ENCODE data around the gene DBNDD1.
"Not testable (repeated sequence)": the region's sequence is repeated elsewhere in the genome, so short reads cannot be mapped to it uniquely, and the experiment has no call there.

DBNDD1 gene

GRCh38 chr16:90061437-90061836 lies 42.2 kb upstream of the DBNDD1 start:
- Histone ChIP-seq H3K4me3 (ENCODE audit: low read depth, low read length) (no peak overlapping the region), H3K9me3 (ENCODE audit: control insufficient read depth, insufficient read depth, low read depth, low read length) (no peaks in the 10 kb centered on the region), H3K4me1 (ENCODE audit: control insufficient read depth, insufficient read depth, low read length) (no peaks in the 10 kb centered on the region), H3K27ac (ENCODE audit: extremely low read depth, low read depth, low read length) (no peak overlapping the region), H3K36me3 (ENCODE audit: control insufficient read depth in 2 of 2, insufficient read depth in 1 of 2, low read length in 2 of 2) (no peaks in the 10 kb centered on the region)
- no peak for TF ChIP-seq ZNF311 (tag by site-specific recombination; IDR thresholded peaks at IDR 0.05; ENCODE audit: borderline replicate concordance)
- TF ChIP-seq ZNF518A (tag by site-specific recombination; conservative IDR thresholded peaks at IDR 0.05; ENCODE audit: low read depth) = no peak
- TF ChIP-seq SCRT1 (tag by site-specific recombination; IDR thresholded peaks at IDR 0.05; ENCODE audit: borderline replicate concordance) = no peak
- TF ChIP-seq ZSCAN30 (tag by site-specific recombination; IDR thresholded peaks at IDR 0.05) = no peak
- TF ChIP-seq ZNF707 (tag by site-specific recombination; IDR thresholded peaks at IDR 0.05) = no peak
- ChIA-PET POLR2A (no interaction called here), CTCF (no interaction called here)

- no peaks in the 10 kb centered on the region for H3K4me1 ChIP-seq (ENCODE audit: control insufficient read depth, insufficient read depth, low read length)
- H3K27ac ChIP-seq (ENCODE audit: extremely low read depth, low read depth, low read length) = no peak overlapping the region
- no peaks in the 10 kb centered on the region for H3K36me3 ChIP-seq (ENCODE audit: control insufficient read depth in 2 of 2, insufficient read depth in 1 of 2, low read length in 2 of 2)
- ChIA-PET CTCF (interaction anchor here (0.6 kb wide), 1 partner anchor 1076 kb away, joined by 4 read pairs; no protein-coding TSS in a partner anchor), POLR2A (no interaction called here)
- H3K4me3 ChIP-seq (ENCODE audit: low read depth, low read length) = no peak overlapping the region
- H3K9me3 ChIP-seq (ENCODE audit: control insufficient read depth, insufficient read depth, low read depth, low read length) = no peaks in the 10 kb centered on the region
- TF ChIP-seq ZNF704 (tag by site-specific recombination; IDR thresholded peaks at IDR 0.05) = no peak
- TF ChIP-seq ZFHX2 (tag by site-specific recombination; conservative IDR thresholded peaks at IDR 0.05) = peak; percentile 34
- TF ChIP-seq KLF10 (tag by site-specific recombination; IDR thresholded peaks at IDR 0.05) = no peak
- TF ChIP-seq ATF2 (tag by site-specific recombination; IDR thresholded peaks at IDR 0.05; ENCODE audit: low read depth) = no peak
- TF ChIP-seq ZNF112 (tag by site-specific recombination; IDR thresholded peaks at IDR 0.05) = no peak
- no peak for TF ChIP-seq ZNF600 (tag by site-specific recombination; IDR thresholded peaks at IDR 0.05)
- TF ChIP-seq ZNF341 (tag by site-specific recombination; IDR thresholded peaks at IDR 0.05; ENCODE audit: low read depth) = no peak
- no peak for TF ChIP-seq ZSCAN18 (tag by site-specific recombination; IDR thresholded peaks at IDR 0.05)
Observed at GRCh38 chr16:90057738-90058173, 38.5 kb upstream of the DBNDD1 start.

- H3K4me3 ChIP-seq (ENCODE audit: low read depth, low read length); CTCF ChIA-PET; H3K36me3 ChIP-seq (ENCODE audit: control insufficient read depth in 2 of 2, insufficient read depth in 1 of 2, low read length in 2 of 2); H3K4me1 ChIP-seq (ENCODE audit: control insufficient read depth, insufficient read depth, low read length); H3K27ac ChIP-seq (ENCODE audit: extremely low read depth, low read depth, low read length); H3K9me3 ChIP-seq (ENCODE audit: control insufficient read depth, insufficient read depth, low read depth, low read length); POLR2A ChIA-PET: not testable (repeated sequence)
Observed at GRCh38 chr16:90056521-90056920, 37.3 kb upstream of the DBNDD1 start.

Measured in HEK293 (cell line).